H1 (cell line): ENCODE data around the gene GP5.

Experiments used
- CBX8 ChIP-seq: fragments of 300-800, 300-1000 bp; sonication (generic); IDR thresholded peaks from 2 replicates; pipeline ENCODE4 v1.7.1; 2016; ENCODE audit warnings: low read depth, low read length, borderline replicate concordance
- CEBPB ChIP-seq: IDR thresholded peaks from 2 replicates; pipeline ENCODE4 v1.6.1; 2012; ENCODE audit warnings: low read depth, low read length
- CHD1 ChIP-seq: IDR thresholded peaks from 2 replicates; pipeline ENCODE4 v1.6.1; 2012; ENCODE audit warnings: low read depth, low read length, improper control_type of control experiment
- CTCF ChIP-seq, 3 experiments: IDR thresholded peaks; 1 replicate in 2 of 3; 2 replicates in 1 of 3; pipeline versions ENCODE4 v1.5.1 to v1.6.1; 2011; ENCODE audit warnings: low read length in 3 of 3, mild to moderate bottlenecking in 3 of 3, inconsistent platforms in 2 of 3, low read depth in 1 of 3, moderate library complexity in 1 of 3; ENCODE audit not compliant: insufficient read depth in 1 of 3; ENCODE audit errors: control extremely low read depth in 1 of 3
- EGR1 ChIP-seq: IDR thresholded peaks from 2 replicates; pipeline ENCODE4 v1.6.1; 2011; ENCODE audit warnings: low read depth, low read length, borderline replicate concordance
- HDAC2 ChIP-seq, 2 experiments: fragments of 300-600 bp in 1 of 2; sonication (generic) in 1 of 2; IDR thresholded peaks; 2 replicates each; pipeline ENCODE4 v1.6.1; 2011 to 2012; ENCODE audit warnings: low read depth in 2 of 2, low read length in 2 of 2, mild to moderate bottlenecking in 2 of 2, moderate library complexity in 2 of 2, borderline replicate concordance in 1 of 2, inconsistent platforms in 1 of 2
- POLR2A ChIP-seq, 2 experiments: IDR thresholded peaks; 1 replicate in 1 of 2; 2 replicates in 1 of 2; pipeline ENCODE4 v1.6.1; 2011; ENCODE audit warnings: low read depth in 2 of 2, low read length in 2 of 2, mild to moderate bottlenecking in 2 of 2; ENCODE audit errors: control extremely low read depth in 1 of 2
- POLR2AphosphoS5 ChIP-seq: IDR thresholded peaks from 2 replicates; pipeline ENCODE4 v1.6.1; 2011; ENCODE audit warnings: low read depth, low read length
- SUZ12 ChIP-seq: fragments of 200-600 bp; sonication (generic); IDR thresholded peaks from 2 replicates; pipeline ENCODE4 v1.6.1; 2012; ENCODE audit warnings: mild to moderate bottlenecking, inconsistent platforms, low read length, moderate library complexity, mixed read lengths
- TBP ChIP-seq: IDR thresholded peaks from 2 replicates; pipeline ENCODE4 v1.6.1; 2011; ENCODE audit warnings: low read depth, low read length, improper control_type of control experiment
- USF2 ChIP-seq: IDR thresholded peaks from 2 replicates; pipeline ENCODE4 v1.6.1; 2011; ENCODE audit warnings: low read length, improper control_type of control experiment

GRCh38 chr3:194384156-194384555 lies 14.9 kb downstream of the GP5 start:
- TF ChIP-seq HDAC2 (IDR thresholded peaks at IDR 0.05; ENCODE audit: borderline replicate concordance in 1 of 2, low read depth in 2 of 2, low read length in 2 of 2) (no peak), POLR2A (IDR thresholded peaks at IDR 0.05; ENCODE audit: control extremely low read depth in 1 of 2, low read depth in 2 of 2, low read length in 2 of 2) (no peak), CTCF (IDR thresholded peaks at IDR 0.05; ENCODE audit: control extremely low read depth in 1 of 3, insufficient read depth in 1 of 3, low read depth in 1 of 3, low read length in 3 of 3) (no peak), POLR2AphosphoS5 (no peak), CEBPB (no peak), EGR1 (no peak), SUZ12 (no peak), CBX8 (no peak), CHD1 (no peak), USF2 (no peak), TBP (no peak)
